ENCODE measurements around the gene TGFBR1. TPM values are rescaled to one million over a fixed set of nuclear protein-coding genes. Genes with fewer than 3 reads are reported as not detected.

The TGFBR1 gene
- total RNA-seq, 4 donors from 2014 or later = 10.1 to 23.3 (median 16.0) TPM

DNA sequence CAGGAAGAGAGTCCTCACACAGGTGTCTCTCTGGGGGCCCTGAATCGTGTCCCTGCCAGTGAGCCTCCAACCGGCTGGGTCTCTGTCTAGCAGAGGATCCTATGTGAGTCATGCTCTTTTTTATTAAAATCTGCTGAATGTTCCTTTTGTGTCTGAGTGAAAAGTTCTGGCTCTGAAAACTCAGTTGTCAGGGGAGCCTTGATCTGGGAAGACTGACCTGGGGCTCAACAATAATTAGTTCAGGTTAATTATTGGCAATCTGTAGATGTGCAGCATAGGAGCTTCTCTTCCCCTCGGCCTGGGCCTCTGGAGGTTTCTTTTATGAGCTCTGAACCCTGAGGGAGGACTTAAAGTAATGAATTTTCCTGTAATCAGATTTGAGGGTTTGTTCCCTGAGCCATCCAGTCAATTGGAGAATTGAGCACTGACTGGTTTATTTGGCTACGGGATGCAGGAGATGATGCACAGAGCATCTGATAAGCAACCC is 71.7 kb downstream of the TGFBR1 start:
- WGBS, 2 donors = 44 to 65% methylated on average over 4 of the region's 4 CpGs
- intact Hi-C loops (cut with DNase I; ENCODE audit: low total_unique reads) = no loop called here
- no peak for TF ChIP-seq POLR2A (IDR thresholded peaks at IDR 0.05)
- TF ChIP-seq CTCF (IDR thresholded peaks at IDR 0.05) = no peak
- peak in 1 of 2 donors; percentile 18 for DNase-seq (ENCODE audit: low spot score in 2 of 2)
- no peak overlapping the region for H3K4me3 ChIP-seq (ENCODE audit: low read depth, poor library complexity, severe bottlenecking)

- TF ChIP-seq POLR2A (IDR thresholded peaks at IDR 0.05) = no peak
- TF ChIP-seq CTCF (IDR thresholded peaks at IDR 0.05) = no peak
- intact Hi-C loops (cut with DNase I; ENCODE audit: low total_unique reads) = no loop called here
These were observed 72.9 kb downstream of the TGFBR1 start for GRCh38 chr9:99177576-99178366.

GRCh38 chr9:99178912-99179872 is 74.3 kb downstream of the TGFBR1 start:
- TF ChIP-seq POLR2A (IDR thresholded peaks at IDR 0.05) = no peak
- TF ChIP-seq CTCF (IDR thresholded peaks at IDR 0.05) = no peak
- intact Hi-C loops (cut with DNase I; ENCODE audit: low total_unique reads) = no loop called here
- 85 to 93% methylated on average over 17 of the region's 17 CpGs for WGBS, 2 donors
- no peak overlapping the region for H3K4me3 ChIP-seq (ENCODE audit: low read depth, poor library complexity, severe bottlenecking)
- DNase-seq (ENCODE audit: low spot score in 2 of 2) = peak in 1 of 2 donors; percentile 49

More at GRCh38 chr9:99177576-99178366, 72.9 kb downstream of the TGFBR1 start:
- WGBS, 2 donors = 89 to 92% methylated on average over 8 of the region's 8 CpGs
- no peak overlapping the region for H3K4me3 ChIP-seq (ENCODE audit: low read depth, poor library complexity, severe bottlenecking)
- DNase-seq (ENCODE audit: low spot score in 2 of 2) = peak in 1 of 2 donors; percentile 58

DNA sequence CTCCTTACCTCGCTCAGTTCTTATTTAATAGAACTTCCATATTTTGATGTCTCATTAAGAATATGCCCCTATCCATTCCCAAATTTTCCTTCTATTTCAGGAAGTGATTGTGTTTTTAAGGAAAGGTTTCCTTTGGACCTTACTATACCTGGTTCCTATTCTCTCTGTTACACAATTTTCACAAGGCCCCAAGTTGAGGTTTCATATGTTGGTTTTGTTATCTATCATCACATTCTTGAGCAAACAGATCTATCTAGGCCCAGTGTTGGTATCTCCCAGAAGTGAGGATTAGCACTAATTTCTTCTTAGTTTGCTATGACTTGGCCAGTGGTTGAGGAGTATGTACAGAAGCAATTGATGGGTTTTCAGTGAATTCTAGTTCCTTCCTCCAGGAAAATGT is 75.3 kb downstream of the TGFBR1 start:
- TF ChIP-seq POLR2A (IDR thresholded peaks at IDR 0.05) = no peak
- no peak for TF ChIP-seq CTCF (IDR thresholded peaks at IDR 0.05)
- H3K4me3 ChIP-seq (ENCODE audit: low read depth, poor library complexity, severe bottlenecking) = no peak overlapping the region
- intact Hi-C loops (cut with DNase I; ENCODE audit: low total_unique reads) = loop anchor here (10.0 kb wide), 1 partner anchor 1255 kb away; no protein-coding TSS in a partner anchor
- 88 to 96% methylated on average over 1 of the region's 1 CpG for WGBS, 2 donors
- DNase-seq (ENCODE audit: low spot score in 2 of 2) = no peak

DNA sequence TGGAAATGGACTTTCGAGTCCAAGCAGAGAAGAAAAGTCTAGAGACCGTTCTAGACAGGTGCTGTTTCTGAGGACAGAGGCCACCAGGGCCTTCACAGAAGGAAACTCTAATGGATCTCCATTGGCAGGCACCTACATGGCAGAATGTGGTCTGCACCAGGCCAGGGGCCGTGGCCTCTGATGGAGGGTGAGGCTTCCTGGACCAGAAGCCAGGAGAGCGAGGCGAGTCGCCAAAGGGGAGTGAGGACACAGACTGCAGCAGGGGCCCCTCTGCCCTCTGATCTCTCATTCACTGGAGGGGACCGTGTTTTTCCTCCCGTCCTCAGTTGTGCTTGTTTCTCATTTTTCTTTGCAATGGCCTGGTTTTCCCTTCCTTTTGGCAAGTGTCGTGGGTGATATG is 75.7 kb downstream of the TGFBR1 start:
- intact Hi-C loops (cut with DNase I; ENCODE audit: low total_unique reads) = loop anchor here (10.0 kb wide), 1 partner anchor 1254 kb away; no protein-coding TSS in a partner anchor
- 87 to 91% methylated on average over 9 of the region's 9 CpGs for WGBS, 2 donors
- peak in 1 of 2 donors; percentile 78 for DNase-seq (ENCODE audit: low spot score in 2 of 2)
- TF ChIP-seq POLR2A (IDR thresholded peaks at IDR 0.05) (no peak), CTCF (IDR thresholded peaks at IDR 0.05) (no peak)
- H3K4me3 ChIP-seq (ENCODE audit: low read depth, poor library complexity, severe bottlenecking) = no peak overlapping the region
